ENCODE results near the gene TMEM63A.

DNA sequence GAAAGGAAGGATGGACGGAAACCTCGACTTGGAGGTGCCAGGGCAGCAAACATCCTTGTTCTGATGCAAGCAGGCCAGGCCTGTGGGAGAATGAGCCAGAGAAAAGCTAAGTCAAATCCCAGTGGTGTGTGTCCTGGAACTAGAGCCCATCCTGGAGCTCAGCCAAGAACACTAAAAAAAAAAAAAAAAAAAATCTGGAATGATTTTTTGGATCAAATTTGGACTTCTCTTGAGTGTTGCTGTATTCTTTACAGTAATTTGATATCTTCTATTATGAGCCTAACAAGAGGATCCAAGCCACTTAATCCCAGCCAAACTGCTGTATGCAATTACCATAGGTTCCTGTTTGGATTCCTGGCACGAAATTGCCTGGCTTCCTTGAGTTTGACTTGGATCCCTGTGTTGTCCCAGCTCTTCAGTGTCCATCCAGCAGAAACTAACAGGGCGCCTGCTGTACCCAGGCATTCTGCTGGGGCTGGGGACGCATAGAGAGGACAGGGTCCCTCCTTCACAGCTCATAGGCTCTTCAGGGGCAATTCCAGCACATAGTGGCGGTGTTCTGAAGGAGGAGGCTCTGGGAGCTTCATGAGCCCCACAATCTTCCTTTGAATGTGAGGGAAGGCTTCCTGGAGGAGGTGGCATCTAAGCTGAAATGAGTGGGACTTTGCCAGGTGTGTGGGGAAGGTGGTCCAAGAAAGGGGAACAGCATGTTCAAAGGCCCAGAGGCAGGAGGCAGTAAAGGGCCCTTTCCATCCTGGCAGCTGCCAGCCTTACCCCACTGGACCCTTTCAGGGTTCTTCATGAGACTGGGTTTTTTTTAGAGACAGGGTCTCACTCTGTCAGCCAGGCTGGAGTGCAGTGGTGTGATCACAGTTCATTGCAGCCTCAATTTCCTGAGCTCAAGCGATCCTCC is 47.5 kb downstream of the TMEM63A start:
- TF ChIP-seq POLR2AphosphoS5 (IDR thresholded peaks at IDR 0.05) (peak in 2 of 3 donors; percentile 37 to 42), EP300 (IDR thresholded peaks at IDR 0.05) (no peak), POLR2A (IDR thresholded peaks at IDR 0.05) (no peak)
- TF ChIP-seq, protein P1, sequence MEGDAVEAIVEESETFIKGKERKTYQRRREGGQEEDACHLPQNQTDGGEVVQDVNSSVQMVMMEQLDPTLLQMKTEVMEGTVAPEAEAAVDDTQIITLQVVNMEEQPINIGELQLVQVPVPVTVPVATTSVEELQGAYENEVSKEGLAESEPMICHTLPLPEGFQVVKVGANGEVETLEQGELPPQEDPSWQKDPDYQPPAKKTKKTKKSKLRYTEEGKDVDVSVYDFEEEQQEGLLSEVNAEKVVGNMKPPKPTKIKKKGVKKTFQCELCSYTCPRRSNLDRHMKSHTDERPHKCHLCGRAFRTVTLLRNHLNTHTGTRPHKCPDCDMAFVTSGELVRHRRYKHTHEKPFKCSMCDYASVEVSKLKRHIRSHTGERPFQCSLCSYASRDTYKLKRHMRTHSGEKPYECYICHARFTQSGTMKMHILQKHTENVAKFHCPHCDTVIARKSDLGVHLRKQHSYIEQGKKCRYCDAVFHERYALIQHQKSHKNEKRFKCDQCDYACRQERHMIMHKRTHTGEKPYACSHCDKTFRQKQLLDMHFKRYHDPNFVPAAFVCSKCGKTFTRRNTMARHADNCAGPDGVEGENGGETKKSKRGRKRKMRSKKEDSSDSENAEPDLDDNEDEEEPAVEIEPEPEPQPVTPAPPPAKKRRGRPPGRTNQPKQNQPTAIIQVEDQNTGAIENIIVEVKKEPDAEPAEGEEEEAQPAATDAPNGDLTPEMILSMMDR (IDR thresholded peaks at IDR 0.05): no peak
